SK-N-MC (cell line): Measurements from ENCODE around the gene SERP1.

ENCODE experiments used
- EZH2 ChIP-seq: fragments of 200-600 bp; sonication (generic); IDR thresholded peaks from one replicate; pipeline ENCODE4 v1.6.1; 2017; ENCODE audit warnings: antibody characterized with exemption
- FOXP2 ChIP-seq: optimal IDR thresholded peaks from 2 replicates; pipeline ENCODE3; 2011; ENCODE audit warnings: mild to moderate bottlenecking, moderate library complexity; ENCODE audit not compliant: insufficient read depth; ENCODE audit errors: extremely low read length, control extremely low read depth
- POLR2AphosphoS5 ChIP-seq: IDR thresholded peaks from 2 replicates; pipeline ENCODE4 v1.6.1; 2012; ENCODE audit warnings: mild to moderate bottlenecking, low read depth, low read length, borderline replicate concordance

DNA sequence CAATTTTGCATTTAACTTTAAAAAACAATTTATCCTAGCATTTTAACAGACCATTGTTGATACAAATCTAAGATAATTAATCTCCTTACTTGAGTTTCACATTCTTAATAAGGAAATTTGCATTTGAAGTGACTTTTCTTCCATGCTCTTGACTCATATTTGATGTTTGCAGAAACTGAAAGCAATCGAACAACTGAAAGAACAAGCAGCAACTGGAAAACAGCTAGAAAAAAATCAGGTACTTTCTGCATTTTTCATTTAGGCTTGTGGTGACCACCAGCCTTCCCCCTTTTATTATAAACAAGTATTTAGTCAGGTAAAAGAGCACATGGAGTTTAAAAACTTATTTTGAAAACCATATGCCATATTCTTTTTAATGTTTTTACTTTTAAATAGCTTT lies 36.7 kb upstream of the SERP1 start:
- TF ChIP-seq POLR2AphosphoS5 (no peak), EZH2 (no peak), FOXP2 (no peak)
